HCT116 (cell line): ENCODE measurements around the gene NT5C1B. TPM values are rescaled to one million over a fixed set of nuclear protein-coding genes. Genes with fewer than 3 reads are reported as not detected.

ENCODE experiments used
- ATAC-seq: fragments of 200-7000 bp; cut with Tn5 transposase; 2 replicates; pipeline ENCODE4 v1.9.1; 2020; ENCODE audit warnings: mild to moderate bottlenecking, moderate library complexity
- BruUV-seq: library from RNA; stranded (reverse); fragments of 400-500 nt; replicated peaks from 2 replicates; lab custom pipeline; 2021; lab: Mats Ljungman, UMichigan
- CTCF ChIA-PET: fragments of 300-600 bp; sonication (Branson Sonifier 250); formaldehyde crosslinking; loops from one replicate; lab custom pipeline; 2021; ENCODE audit warnings: antibody characterized with exemption; lab: Charles Lee
- POLR2A ChIA-PET: fragments of 300-600, 350-600 bp; sonication (Branson Sonifier 250); formaldehyde crosslinking; loops from one replicate; lab custom pipeline; 2021; ENCODE audit warnings: antibody characterized with exemption; lab: Charles Lee
- RAD21 ChIA-PET, 2 experiments: fragments of 300-600 bp; sonication (Branson Sonifier 250); formaldehyde crosslinking; loops; one replicate each; lab custom pipeline; 2023; ENCODE audit warnings: low total read pairs in 2 of 2; ENCODE audit not compliant: uncharacterized antibody in 2 of 2, unreplicated experiment in 2 of 2, low non-redundant PET in 1 of 2; lab: Charles Lee
- DNase-seq: peaks from one replicate; pipeline ENCODE4 v3.0.0-alpha.2; 2010; ENCODE audit warnings: low read depth, low spot score
- H2AFZ ChIP-seq: fragments of 200-600 bp; shearing (Covaris generic), sonication (generic); 2 replicates; pipeline ENCODE4 v1.6.1; 2017; ENCODE audit warnings: low read depth, mixed run types, mixed read lengths, antibody characterized with exemption, low read length; ENCODE audit not compliant: poor library complexity, severe bottlenecking
- H3K27ac ChIP-seq: 2 replicates; pipeline ENCODE4 v1.5.1; 2012; ENCODE audit warnings: low read depth, low read length
- H3K27me3 ChIP-seq: fragments of 200-600 bp; sonication (generic); 2 replicates; pipeline ENCODE4 v1.6.1; 2016; ENCODE audit warnings: mixed run types, low read length, mixed read lengths; ENCODE audit not compliant: insufficient read depth
- H3K36me3 ChIP-seq, 2 experiments: fragments of 200-500 bp in 1 of 2; fragments of 200-600 bp in 1 of 2; sonication (Bioruptor generic) in 1 of 2; sonication (generic) in 1 of 2; 2 replicates each; pipeline versions ENCODE4 v1.5.1 to v1.6.1; 2014 to 2016; ENCODE audit warnings: low read length in 2 of 2, inconsistent platforms in 1 of 2, mixed read lengths in 1 of 2, mixed run types in 1 of 2; ENCODE audit not compliant: insufficient read depth in 2 of 2, control insufficient read depth in 1 of 2
- H3K4me1 ChIP-seq, 2 experiments: fragments of 200-600 bp in 1 of 2; sonication (generic) in 1 of 2; 2 replicates each; pipeline versions ENCODE4 v1.5.1 to v1.6.1; 2012 to 2017; ENCODE audit warnings: low read length in 2 of 2, inconsistent platforms in 1 of 2, mild to moderate bottlenecking in 1 of 2, mixed read lengths in 1 of 2, mixed run types in 1 of 2, moderate library complexity in 1 of 2; ENCODE audit not compliant: insufficient read depth in 2 of 2, control insufficient read depth in 1 of 2
- H3K4me2 ChIP-seq: fragments of 200-600 bp; sonication (generic); 2 replicates; pipeline ENCODE4 v1.6.1; 2017; ENCODE audit warnings: mixed run types, low read length, mixed read lengths
- H3K4me3 ChIP-seq, 2 experiments: fragments of 200-600 bp in 1 of 2; sonication (generic) in 1 of 2; replicated peaks in 1 of 2; 2 replicates each; pipeline ENCODE4 v1.5.1; 2011 to 2016; ENCODE audit warnings: low read length in 2 of 2, control low read depth in 1 of 2, low read depth in 1 of 2, mild to moderate bottlenecking in 1 of 2, mixed read lengths in 1 of 2, mixed run types in 1 of 2
- H3K79me2 ChIP-seq: fragments of 200-600 bp; sonication (generic); 2 replicates; pipeline ENCODE4 v1.6.1; 2017; ENCODE audit warnings: mild to moderate bottlenecking, mixed run types, low read length, moderate library complexity, mixed read lengths; ENCODE audit not compliant: insufficient read depth
- H3K9ac ChIP-seq: fragments of 200-600 bp; sonication (generic); 2 replicates; pipeline ENCODE4 v1.6.1; 2016; ENCODE audit warnings: low read length, mixed read lengths
- H3K9me2 ChIP-seq: fragments of 200-600 bp; sonication (generic), shearing (Covaris generic); 2 replicates; pipeline ENCODE4 v1.6.1; 2017; ENCODE audit warnings: mixed run types, mild to moderate bottlenecking, moderate library complexity; ENCODE audit not compliant: insufficient read depth
- H3K9me3 ChIP-seq, 2 experiments: fragments of 200-500 bp in 1 of 2; fragments of 200-600 bp in 1 of 2; sonication (Bioruptor generic) in 1 of 2; sonication (generic) in 1 of 2; 2 replicates each; pipeline ENCODE4 v1.6.1; 2014 to 2017; ENCODE audit warnings: low read length in 2 of 2, mixed read lengths in 2 of 2, inconsistent platforms in 1 of 2, low read depth in 1 of 2, mild to moderate bottlenecking in 1 of 2, mixed run types in 1 of 2, moderate library complexity in 1 of 2; ENCODE audit not compliant: control insufficient read depth in 1 of 2, insufficient read depth in 1 of 2
- H4K20me1 ChIP-seq: fragments of 200-600 bp; sonication (generic), shearing (Covaris generic); 2 replicates; pipeline ENCODE4 v1.6.1; 2017; ENCODE audit warnings: mixed run types, mild to moderate bottlenecking, moderate library complexity; ENCODE audit not compliant: insufficient read depth
- CBX3 ChIP-seq: IDR thresholded peaks from 2 replicates; pipeline ENCODE4 v1.6.1; 2012; ENCODE audit warnings: low read depth
- CEBPB ChIP-seq: IDR thresholded peaks from 2 replicates; pipeline ENCODE4 v1.6.1; 2012; ENCODE audit warnings: low read depth
- CTCF ChIP-seq, 3 experiments: fragments of 200-600 bp in 1 of 3; sonication (generic) in 1 of 3; IDR thresholded peaks in 2 of 3; conservative IDR thresholded peaks in 1 of 3; 2 replicates each; pipeline ENCODE4 v1.5.1; 2012 to 2017; ENCODE audit warnings: low read depth in 2 of 3, low read length in 2 of 3, antibody characterized with exemption in 1 of 3, borderline replicate concordance in 1 of 3, control low read depth in 1 of 3, mild to moderate bottlenecking in 1 of 3, mixed read lengths in 1 of 3, mixed run types in 1 of 3, moderate library complexity in 1 of 3; ENCODE audit not compliant: insufficient read depth in 1 of 3
- EGR1 ChIP-seq: IDR thresholded peaks from 2 replicates; pipeline ENCODE4 v1.6.1; 2012; ENCODE audit warnings: low read depth
- ELF1 ChIP-seq: IDR thresholded peaks from 2 replicates; pipeline ENCODE4 v1.6.1; 2012; ENCODE audit warnings: low read depth, borderline replicate concordance
- EZH2 ChIP-seq: fragments of 200-600 bp; sonication (generic); IDR thresholded peaks from 2 replicates; pipeline ENCODE4 v1.6.1; 2017; ENCODE audit warnings: antibody characterized with exemption, mixed run types
- EZH2phosphoT487 ChIP-seq: fragments of 200-600 bp; IDR thresholded peaks from 2 replicates; pipeline ENCODE4 v1.6.1; 2018; ENCODE audit warnings: antibody characterized with exemption, borderline replicate concordance
- FOSL1 ChIP-seq: IDR thresholded peaks from 2 replicates; pipeline ENCODE4 v1.6.1; 2012; ENCODE audit warnings: low read depth
- JUND ChIP-seq: IDR thresholded peaks from 2 replicates; pipeline ENCODE4 v1.6.1; 2012
- MAX ChIP-seq: IDR thresholded peaks from 2 replicates; pipeline ENCODE4 v1.6.1; 2012
- POLR2A ChIP-seq: IDR thresholded peaks from 2 replicates; pipeline ENCODE4 v1.7.0; 2011; ENCODE audit warnings: borderline replicate concordance; ENCODE audit not compliant: insufficient read depth, insufficient read length; ENCODE audit errors: extremely low read depth
- POLR2AphosphoS5 ChIP-seq: IDR thresholded peaks from 2 replicates; pipeline ENCODE4 v1.6.1; 2011; ENCODE audit warnings: mild to moderate bottlenecking, low read depth, low read length, moderate library complexity
- RAD21 ChIP-seq: IDR thresholded peaks from 2 replicates; pipeline ENCODE4 v1.6.1; 2012; ENCODE audit warnings: low read depth, mild to moderate bottlenecking
- SIN3A ChIP-seq: IDR thresholded peaks from 2 replicates; pipeline ENCODE4 v1.6.1; 2012; ENCODE audit warnings: low read depth
- SP1 ChIP-seq: IDR thresholded peaks from 2 replicates; pipeline ENCODE4 v1.6.1; 2012; ENCODE audit warnings: low read depth
- TCF7L2 ChIP-seq: IDR thresholded peaks from 2 replicates; pipeline ENCODE4 v1.7.0; 2011; ENCODE audit warnings: borderline replicate concordance, inconsistent platforms; ENCODE audit not compliant: insufficient read depth, insufficient read length; ENCODE audit errors: extremely low read depth
- YY1 ChIP-seq: IDR thresholded peaks from 2 replicates; pipeline ENCODE4 v1.6.1; 2011; ENCODE audit warnings: low read length, low read depth, moderate library complexity, mild to moderate bottlenecking; ENCODE audit not compliant: insufficient replicate concordance; ENCODE audit errors: extremely low read depth
- ZFX ChIP-seq: fragments of 450-650 bp; IDR thresholded peaks from 2 replicates; pipeline ENCODE4 v1.6.1; 2017
- intact Hi-C: fragments of 100-400 bp; cut with micrococcal nuclease; formaldehyde crosslinking; loops from 2 replicates; pipeline ENCODE4 v1.10.0; 2022
- total RNA-seq: library from RNA; stranded (reverse); gene quantifications from one replicate; pipeline ENCODE4 v1.2.1, GENCODE V29; 2021; ENCODE audit not compliant: unreplicated experiment
- TF ChIP-seq, protein P1 (sequence below): IDR thresholded peaks from 2 replicates; pipeline ENCODE4 v1.6.1; 2011; ENCODE audit warnings: mild to moderate bottlenecking, low read length, moderate library complexity; ENCODE audit not compliant: insufficient replicate concordance; ENCODE audit errors: extremely low read depth

NT5C1B gene
- total RNA-seq, 1 experiment from 2014 or later: not detected

- BruUV-seq: no TSS peak
- Histone ChIP-seq H3K4me2 (no peak overlapping the region), H3K9ac (no peak overlapping the region), H4K20me1 (no peaks in the 10 kb centered on the region), H3K4me1 (no peaks in the 10 kb centered on the region), H3K27ac (no peak overlapping the region), H3K36me3 (peaks cover 0 to 4% of the 10 kb centered on the region in 2 experiments; a peak in 1 of 4 replicates), H2AFZ (no peak overlapping the region), H3K4me3 (no peak overlapping the region), H3K9me2 (no peaks in the 10 kb centered on the region), H3K27me3 (no peaks in the 10 kb centered on the region), H3K79me2 (no peaks in the 10 kb centered on the region), H3K9me3 (no peaks in the 10 kb centered on the region)
- TF ChIP-seq SIN3A (no peak), SP1 (no peak), CEBPB (no peak), ZFX (no peak), JUND (no peak), FOSL1 (no peak)
- ATAC-seq: no peak
- no peak for DNase-seq
- ChIA-PET CTCF (no interaction called here), POLR2A (no interaction called here), RAD21 (no interaction called here)
- intact Hi-C loops: no loop called here
Observed at GRCh38 chr2:18551623-18552022, 37.7 kb downstream of the NT5C1B start.

DNA sequence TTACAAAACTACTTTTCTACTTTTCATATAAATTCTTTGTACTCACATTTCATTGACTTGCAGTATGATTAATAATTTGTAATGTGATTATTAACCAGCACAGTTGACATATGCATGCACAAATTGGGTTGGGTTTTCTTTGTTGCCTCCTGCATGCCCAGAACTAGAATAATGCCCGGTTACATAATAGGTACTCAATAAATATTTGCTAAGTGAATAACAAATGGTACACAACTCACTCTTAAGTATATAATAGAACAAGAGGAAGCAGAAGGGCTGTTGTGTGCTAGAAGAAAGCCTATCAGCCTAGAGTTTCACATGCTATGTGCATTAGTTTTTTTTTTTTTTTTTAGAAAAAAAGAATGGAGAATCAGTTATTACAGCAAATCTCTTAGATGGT is 38.2 kb downstream of the NT5C1B start:
- no TSS peak for BruUV-seq
- POLR2A ChIA-PET: no interaction called here
- Histone ChIP-seq H3K36me3 (peaks cover 0 to 4% of the 10 kb centered on the region in 2 experiments; a peak in 1 of 4 replicates), H3K4me2 (no peak overlapping the region), H3K4me1 (no peaks in the 10 kb centered on the region), H3K4me3 (no peak overlapping the region), H3K27ac (no peak overlapping the region), H3K9me3 (no peaks in the 10 kb centered on the region), H3K79me2 (no peaks in the 10 kb centered on the region), H3K9ac (no peak overlapping the region), H2AFZ (no peak overlapping the region), H4K20me1 (no peaks in the 10 kb centered on the region), H3K27me3 (no peaks in the 10 kb centered on the region), H3K9me2 (no peaks in the 10 kb centered on the region)
- RAD21 ChIA-PET: no interaction called here
- intact Hi-C loops: no loop called here
- DNase-seq (no peak), ATAC-seq (no peak)
- CTCF ChIA-PET: no interaction called here
- TF ChIP-seq EGR1: no peak
- TF ChIP-seq SP1: no peak
- TF ChIP-seq ZFX: no peak
- TF ChIP-seq, protein P1, sequence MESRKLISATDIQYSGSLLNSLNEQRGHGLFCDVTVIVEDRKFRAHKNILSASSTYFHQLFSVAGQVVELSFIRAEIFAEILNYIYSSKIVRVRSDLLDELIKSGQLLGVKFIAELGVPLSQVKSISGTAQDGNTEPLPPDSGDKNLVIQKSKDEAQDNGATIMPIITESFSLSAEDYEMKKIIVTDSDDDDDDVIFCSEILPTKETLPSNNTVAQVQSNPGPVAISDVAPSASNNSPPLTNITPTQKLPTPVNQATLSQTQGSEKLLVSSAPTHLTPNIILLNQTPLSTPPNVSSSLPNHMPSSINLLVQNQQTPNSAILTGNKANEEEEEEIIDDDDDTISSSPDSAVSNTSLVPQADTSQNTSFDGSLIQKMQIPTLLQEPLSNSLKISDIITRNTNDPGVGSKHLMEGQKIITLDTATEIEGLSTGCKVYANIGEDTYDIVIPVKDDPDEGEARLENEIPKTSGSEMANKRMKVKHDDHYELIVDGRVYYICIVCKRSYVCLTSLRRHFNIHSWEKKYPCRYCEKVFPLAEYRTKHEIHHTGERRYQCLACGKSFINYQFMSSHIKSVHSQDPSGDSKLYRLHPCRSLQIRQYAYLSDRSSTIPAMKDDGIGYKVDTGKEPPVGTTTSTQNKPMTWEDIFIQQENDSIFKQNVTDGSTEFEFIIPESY: no peak
- TF ChIP-seq MAX: no peak
- no peak for TF ChIP-seq CTCF (IDR thresholded peaks at IDR 0.05 in 2 of 3, conservative IDR thresholded peaks at IDR 0.05 in 1 of 3; ENCODE audit: borderline replicate concordance in 1 of 3, insufficient read depth in 1 of 3, low read depth in 2 of 3, low read length in 2 of 3)
- TF ChIP-seq RAD21: no peak
- no peak for TF ChIP-seq YY1
- TF ChIP-seq TCF7L2: no peak
- TF ChIP-seq SIN3A: no peak
- TF ChIP-seq POLR2A: no peak
- no peak for TF ChIP-seq CEBPB
- no peak for TF ChIP-seq CBX3
- TF ChIP-seq POLR2AphosphoS5: no peak
- no peak for TF ChIP-seq FOSL1
- no peak for TF ChIP-seq EZH2
- no peak for TF ChIP-seq EZH2phosphoT487
- no peak for TF ChIP-seq ELF1
